Mammary epithelial cell (primary cell): ENCODE data around the gene MAST4.

Experiments
- CTCF ChIP-seq, 2 donors: IDR thresholded peaks in 1 of 2; conservative IDR thresholded peaks in 1 of 2; 2 replicates each; pipeline ENCODE4 v1.5.1; 2011 to 2012; ENCODE audit warnings: inconsistent platforms in 2 of 2, low read length in 2 of 2, mild to moderate bottlenecking in 2 of 2, control low read depth in 1 of 2, low read depth in 1 of 2; ENCODE audit not compliant: insufficient read depth in 1 of 2; ENCODE audit errors: extremely low read depth in 1 of 2
- EZH2 ChIP-seq: IDR thresholded peaks from 2 replicates; pipeline ENCODE4 v1.6.1; 2012; ENCODE audit warnings: low read length, inconsistent platforms, borderline replicate concordance

- no peak for TF ChIP-seq CTCF (conservative IDR thresholded peaks at IDR 0.05 in 1 of 2, IDR thresholded peaks at IDR 0.05 in 1 of 2; ENCODE audit: extremely low read depth in 1 of 2, insufficient read depth in 1 of 2, low read depth in 1 of 2, low read length in 2 of 2)
- no peak for TF ChIP-seq EZH2
These were observed 42.8 kb upstream of the MAST4 start for GRCh38 chr5:66553368-66553912.
